ENCODE measurements around the gene CSF2RB.

CSF2RB gene

DNA sequence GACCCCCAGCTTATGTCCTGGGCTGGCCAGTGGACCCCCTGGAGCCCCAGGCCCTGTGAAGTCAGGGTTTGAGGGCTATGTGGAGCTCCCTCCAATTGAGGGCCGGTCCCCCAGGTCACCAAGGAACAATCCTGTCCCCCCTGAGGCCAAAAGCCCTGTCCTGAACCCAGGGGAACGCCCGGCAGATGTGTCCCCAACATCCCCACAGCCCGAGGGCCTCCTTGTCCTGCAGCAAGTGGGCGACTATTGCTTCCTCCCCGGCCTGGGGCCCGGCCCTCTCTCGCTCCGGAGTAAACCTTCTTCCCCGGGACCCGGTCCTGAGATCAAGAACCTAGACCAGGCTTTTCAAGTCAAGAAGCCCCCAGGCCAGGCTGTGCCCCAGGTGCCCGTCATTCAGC is 24.6 kb downstream of the CSF2RB start:
- DNase-seq = no peak

DNA sequence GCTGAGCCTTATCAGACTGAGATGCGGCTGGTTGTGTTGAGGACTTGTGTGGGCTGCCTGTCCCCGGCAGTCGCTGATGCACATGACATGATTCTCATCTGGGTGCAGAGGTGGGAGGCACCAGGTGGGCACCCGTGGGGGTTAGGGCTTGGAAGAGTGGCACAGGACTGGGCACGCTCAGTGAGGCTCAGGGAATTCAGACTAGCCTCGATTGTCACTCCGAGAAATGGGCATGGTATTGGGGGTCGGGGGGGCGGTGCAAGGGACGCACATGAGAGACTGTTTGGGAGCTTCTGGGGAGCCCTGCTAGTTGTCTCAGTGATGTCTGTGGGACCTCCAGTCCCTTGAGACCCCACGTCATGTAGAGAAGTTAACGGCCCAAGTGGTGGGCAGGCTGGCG is 25.5 kb downstream of the CSF2RB start:
- DNase-seq = no peak

DNA sequence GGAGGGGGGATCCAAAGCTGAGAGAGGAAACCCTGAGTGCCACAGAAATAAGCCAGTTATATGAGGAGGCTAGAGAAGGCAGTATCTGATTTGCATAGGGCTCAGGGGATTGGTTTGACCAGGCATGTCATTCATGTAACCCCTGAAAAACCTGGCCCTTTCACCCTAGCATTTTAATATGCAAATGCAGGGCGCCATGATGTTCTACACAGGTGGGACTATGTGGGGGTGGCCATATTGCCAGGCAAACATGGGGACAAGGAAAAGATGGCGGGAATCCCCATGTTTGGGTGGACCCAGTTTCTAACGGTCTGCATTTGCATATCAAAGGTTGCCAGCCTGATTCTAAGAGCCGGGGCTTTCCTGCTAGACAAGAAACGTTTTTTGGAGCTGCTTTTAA is 27.2 kb downstream of the CSF2RB start:
- no peak for DNase-seq

DNA sequence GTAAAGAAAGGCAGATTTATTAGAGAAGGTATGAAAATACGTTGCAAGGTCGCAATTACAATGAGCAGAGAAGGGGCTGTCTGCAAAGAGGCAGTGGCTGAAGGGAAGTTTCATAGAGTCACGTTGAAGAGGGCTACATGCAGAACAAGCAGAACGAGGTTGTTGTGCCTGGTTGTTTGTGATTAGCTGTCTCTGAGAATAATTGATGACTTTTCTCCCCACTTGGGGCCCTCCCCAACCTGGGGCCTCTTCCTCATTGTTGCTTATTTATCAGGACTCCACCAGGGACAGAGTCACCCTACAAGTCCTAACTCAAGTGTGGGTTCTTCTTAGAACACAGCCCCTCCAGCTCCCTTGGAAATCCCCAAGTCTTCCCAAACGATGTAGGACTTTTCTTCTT is 29.1 kb downstream of the CSF2RB start:
- no peak for DNase-seq

DNA sequence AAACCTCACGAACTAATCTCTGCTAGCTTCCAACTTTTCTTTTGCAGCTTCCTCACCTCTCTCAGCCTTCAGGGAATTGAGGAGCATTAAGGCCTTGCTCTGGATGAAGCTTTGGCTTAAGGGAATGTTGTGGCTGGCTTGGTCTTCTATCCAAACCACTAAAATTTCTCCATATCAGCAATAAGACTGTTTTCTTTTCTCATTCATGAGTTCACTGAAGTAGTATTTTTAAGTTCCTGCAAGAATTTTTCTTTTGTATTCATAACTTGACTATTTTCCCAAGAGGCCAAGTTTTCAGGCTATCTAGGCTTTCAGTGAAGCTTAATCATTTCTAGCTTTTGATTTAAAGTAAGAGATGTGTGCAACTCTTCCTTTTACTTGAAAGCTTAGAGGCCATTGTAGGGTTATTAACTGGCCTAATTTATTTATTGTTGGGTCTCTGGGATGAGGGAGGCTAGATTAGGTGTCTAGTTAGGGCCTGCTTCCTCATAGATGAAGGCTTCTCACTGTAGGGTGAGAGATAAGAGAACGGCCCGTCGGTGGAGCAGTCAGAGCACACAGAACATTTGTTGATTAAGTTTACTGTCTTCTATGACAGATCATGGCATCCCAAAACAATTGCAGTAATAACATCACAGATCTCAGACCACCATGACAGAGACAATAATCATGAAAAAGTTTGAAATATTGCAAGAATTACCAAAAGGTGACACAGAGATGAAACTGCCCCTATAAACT is 33.2 kb downstream of the CSF2RB start:
- no peak for DNase-seq

DNA sequence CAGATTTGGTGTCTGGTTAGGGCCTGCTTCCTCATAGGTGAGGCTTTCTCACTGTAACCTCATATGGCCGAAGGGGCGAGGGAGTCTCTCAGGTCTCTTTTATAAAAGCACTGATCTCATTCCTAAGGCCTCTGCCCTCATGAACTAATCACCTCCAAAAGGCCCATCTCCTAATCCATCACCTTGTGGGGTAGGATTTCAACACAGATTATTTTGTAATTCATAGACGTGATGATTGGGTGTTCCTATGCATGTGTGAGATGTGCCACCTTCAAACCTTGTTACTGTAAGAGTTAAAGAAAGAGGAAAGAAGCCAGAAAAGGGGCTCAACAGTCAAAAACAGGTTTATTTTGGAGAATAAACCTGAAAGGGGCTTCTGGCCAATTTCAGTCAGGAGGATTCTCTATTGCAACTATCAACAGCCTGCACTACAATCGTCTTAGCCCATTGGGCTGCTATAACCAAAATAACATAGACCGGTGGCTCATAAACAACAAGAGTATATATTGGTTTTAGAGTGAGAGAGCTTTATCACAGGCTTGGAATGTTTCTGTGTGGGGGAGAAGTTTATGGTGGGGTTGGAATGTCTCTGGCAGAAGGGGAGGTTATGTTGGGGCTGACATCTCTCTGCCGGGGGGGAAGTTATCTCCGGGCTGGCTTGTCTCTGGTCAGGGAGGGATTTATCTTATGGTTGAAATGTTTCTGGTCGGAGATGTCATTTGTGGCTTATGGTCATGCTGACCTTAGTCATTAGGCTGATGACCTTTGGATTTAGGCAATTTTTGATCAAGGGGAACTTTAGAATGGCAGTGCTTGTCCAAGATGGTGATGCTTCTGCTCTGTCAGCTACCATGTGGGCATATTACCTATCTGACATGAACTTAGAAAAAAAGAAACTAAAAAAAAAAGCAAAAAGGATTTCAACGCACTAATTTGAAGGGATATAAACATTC is 35.1 kb downstream of the CSF2RB start:
- no peak for DNase-seq

DNA sequence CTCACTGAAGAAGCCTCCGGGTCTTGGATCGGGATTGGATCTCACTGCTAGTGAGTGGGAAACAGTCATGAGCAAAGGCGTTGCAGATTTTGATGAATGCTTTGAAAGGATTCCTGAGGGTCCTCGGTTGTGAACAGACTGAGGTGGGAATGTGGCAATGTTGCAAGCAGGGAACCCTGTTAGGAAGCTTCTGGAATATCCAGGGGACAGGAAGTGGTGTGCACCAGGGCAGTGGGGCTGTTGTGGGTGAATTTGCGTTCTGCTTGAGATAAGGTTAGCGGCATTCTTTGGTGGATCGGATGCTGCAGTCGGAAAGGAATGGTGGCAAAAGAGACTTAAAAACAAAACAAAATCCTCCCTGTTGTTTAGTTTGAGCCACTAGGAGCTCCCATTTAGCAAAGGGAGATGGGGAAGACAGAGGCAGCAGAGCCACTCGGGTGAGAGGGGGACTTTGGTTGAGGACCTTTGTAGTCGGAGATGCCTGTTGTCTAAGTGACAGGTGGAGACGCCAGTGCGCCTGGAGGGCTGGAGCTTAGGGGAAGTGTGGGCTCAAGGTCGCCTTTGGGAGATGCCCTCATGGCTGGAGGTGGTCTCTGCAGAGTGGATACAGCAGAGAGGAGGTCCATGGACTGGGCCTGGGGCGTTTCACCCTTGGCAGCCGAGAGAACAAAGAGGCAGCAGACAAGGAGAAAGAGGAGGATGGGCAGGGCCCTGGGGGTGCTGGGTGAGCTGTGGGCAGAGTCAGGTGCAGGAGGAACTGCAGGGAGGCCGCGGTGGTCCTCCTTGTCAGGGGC is 37.6 kb downstream of the CSF2RB start:
- DNase-seq = no peak

DNA sequence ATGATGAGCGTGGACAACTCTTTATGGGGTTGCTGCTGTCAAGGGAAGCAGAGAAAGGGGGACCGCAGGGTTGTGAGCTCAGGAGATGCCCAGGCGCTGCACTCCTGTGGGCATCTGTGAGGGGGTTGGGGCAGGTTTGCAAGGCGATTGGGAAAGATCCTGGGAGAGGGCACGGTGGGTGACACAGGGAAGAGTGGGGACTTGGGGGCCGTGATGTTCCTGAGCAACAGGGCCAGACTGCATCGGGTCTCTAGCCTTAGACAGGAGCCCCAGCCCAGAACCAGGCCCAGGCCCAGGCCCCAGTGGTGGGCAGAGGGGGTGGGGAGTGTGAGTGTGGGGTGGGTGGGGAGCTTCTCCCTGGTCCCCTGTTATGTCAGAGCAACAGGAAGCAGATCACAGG is 38.3 kb downstream of the CSF2RB start:
- DNase-seq = no peak

DNA sequence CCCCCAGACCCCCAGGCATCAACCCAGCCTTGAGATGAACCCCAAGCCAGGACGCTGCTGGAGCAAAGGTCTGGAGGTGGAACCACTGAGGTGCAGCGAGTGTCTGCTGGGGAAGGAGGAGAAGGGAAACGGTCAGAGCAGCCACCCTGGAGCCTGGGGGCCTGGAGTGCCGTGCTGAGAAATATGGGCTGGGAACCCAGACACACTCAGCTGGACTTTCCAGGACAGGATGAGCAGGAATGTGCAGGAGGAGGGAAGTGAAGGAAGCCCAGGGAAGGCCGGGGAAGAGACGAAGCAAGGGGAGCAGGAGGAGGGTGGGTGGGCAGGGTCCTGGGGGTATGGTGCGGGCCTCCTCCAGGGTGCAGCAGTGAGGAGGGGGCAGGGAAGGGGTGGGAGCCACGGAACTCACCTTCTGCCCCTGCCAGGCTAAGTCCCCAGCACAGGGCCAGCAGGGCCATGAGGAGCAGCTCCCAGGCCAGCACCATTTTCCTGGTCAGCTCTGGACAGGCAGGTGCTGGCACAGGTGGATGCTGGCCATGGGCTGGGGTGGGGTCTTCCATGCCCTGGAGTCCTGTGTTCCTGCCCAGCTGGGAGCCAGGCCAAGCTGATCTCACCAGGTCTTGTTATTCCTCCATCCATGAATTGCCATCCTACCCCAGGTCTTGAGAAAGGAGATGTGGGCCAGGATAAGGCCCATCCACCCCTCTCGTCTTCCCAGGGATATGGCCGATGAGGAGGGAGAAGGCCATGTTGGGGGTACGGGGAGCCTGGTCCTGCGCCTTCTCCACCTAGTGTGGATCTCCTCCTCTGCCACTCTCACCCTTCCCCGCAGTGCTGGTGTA is 40.0 kb downstream of the CSF2RB start:
- DNase-seq = no peak

DNA sequence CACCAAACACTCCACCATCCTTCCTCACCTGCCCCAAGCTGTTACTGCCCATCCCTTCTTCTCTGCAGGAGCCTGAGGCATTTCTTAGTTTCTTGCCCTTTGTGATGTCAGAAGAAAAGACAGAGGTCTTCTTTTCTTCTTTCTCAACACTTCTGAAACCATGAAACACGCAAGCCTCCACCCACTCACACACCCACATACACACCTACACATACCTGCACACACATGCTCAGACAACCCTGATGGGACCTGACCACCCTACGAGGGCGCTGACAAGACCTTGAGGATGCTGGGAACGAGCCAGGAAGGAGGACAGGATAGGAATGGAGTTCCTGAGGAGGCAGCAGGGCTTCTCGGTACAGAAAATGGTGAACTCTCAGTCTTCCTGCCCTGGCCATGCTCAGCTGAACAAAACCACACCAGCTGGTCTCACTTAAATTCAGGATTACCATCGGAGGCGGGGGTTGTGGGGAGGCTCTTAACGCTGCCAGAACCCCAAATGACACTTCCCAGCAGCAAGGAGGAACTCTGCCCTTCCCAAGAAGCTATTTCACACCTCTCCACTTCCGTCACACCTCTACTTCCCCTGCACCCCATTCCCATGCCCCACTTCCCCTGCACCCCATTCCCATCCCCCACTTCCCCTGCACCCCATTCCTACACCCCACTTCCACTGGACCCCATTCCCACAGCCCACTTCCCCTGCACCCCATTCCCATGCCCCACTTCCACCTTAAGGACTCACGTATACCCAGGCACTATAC is 41.0 kb downstream of the CSF2RB start:
- DNase-seq = no peak

DNA sequence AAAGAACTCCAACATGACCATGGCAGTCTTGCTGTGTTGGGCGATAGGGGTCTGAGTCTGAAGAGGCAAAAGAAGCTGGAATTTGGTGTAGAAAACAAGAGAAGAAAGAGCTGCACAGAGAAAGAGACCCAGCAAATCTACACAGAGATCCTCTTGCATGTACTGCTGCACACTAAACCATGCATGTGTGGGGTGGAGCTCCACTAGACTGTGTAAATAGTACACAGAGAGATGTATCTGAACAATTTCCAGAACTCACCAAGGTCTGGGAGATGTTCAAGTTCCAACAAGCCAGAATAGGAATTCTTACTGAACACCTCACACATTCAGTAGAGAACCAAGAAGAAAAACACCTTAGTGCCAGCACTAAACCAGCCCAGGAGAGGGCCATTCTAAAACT is 42.3 kb downstream of the CSF2RB start:
- no peak for DNase-seq

DNA sequence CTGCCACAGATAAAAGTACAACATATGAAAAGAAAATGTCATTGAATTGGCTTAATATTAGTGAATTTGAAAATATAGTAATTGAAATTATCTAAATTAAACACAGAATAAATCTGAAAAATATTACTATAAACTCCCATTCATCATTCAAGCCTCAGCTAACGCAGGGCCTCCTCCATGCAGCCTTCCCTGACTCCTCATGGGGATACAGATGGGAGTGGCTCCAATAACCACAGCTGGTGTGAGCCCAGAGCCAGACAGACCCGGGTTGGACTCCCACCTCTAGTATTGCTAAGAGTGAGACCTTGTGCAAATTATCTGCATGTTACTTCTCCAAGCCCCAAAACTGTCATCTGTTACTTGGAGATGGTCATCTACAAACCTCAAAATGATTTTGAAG is 44.9 kb downstream of the CSF2RB start:
- no peak for DNase-seq

DNA sequence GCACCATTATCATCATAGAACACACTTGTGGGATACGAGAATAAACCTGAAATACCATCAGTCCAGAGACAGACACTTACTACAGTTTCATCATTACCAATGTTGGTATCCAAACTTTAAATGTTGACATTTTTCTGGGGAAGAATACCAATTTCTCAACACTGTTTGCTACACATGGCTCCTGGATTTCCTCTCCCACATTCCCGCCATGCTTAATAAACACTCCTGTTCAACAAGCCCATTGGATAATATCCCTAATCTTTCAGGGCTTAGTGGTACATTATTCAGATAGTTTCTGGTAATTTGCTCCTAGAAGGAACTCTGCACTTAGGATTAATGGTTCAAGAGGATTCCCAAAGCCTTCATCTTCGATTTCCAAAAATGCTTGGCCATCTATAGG is 48.2 kb downstream of the CSF2RB start:
- no peak for DNase-seq

DNA sequence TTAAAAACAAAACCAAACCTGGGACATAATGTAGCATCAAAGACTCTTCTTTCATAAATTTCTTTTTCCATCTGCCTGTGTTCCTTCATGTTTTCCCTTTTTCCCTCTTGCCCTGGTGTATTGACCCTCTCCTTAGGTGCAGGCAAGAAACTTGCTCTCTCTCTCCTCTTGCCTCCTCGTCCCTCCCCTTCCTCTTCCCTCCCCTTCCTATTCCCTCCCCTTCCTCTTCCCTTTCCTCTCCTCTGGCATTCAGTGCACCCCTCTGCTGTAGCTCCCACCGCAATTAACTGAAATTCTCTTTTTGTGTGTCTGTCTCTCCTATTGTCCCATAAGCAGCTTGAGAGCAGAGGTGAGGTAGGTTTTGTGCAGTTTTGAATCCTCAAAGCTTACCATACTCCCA is 49.9 kb downstream of the CSF2RB start:
- no peak for DNase-seq

DNA sequence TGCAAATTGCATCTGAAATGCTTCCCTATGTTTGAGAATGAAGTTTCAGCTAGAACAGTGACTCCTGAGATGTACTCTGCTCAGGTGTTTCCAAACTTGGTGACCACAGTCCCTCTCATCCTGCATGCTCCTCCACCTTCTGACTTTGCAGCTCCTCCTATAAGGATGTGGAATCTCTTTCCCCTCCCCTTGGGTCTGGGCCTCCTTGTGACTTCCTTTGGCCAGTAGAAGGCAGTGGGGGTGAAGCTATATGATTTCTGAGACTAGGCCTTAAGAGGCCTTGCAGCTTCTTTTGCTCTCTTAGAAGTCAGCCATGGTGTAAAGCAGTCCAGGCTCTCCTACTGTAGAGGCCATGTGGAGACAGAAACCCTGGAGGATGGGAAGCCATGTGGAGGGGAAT is 50.7 kb downstream of the CSF2RB start:
- DNase-seq = no peak

DNA sequence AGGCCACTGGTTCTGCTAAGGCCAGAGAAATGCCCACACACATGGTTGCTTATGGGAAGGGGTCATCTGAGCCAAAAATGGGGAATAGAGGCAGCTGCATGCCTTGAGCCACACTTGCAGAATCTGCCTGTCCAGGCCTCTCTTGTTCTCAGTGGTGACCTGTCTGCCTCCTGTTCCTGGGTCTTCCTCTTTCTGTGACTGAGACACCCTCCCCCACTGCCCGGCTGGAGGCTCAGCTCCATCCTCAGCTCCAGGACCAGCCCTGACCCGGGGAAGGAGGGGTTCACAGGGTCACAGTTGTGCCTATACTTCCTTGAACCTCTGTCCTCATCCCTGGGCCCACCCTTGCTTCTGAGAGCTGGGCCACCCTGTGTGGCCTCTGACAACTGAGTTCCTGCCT is 52.3 kb downstream of the CSF2RB start:
- no peak for DNase-seq

DNA sequence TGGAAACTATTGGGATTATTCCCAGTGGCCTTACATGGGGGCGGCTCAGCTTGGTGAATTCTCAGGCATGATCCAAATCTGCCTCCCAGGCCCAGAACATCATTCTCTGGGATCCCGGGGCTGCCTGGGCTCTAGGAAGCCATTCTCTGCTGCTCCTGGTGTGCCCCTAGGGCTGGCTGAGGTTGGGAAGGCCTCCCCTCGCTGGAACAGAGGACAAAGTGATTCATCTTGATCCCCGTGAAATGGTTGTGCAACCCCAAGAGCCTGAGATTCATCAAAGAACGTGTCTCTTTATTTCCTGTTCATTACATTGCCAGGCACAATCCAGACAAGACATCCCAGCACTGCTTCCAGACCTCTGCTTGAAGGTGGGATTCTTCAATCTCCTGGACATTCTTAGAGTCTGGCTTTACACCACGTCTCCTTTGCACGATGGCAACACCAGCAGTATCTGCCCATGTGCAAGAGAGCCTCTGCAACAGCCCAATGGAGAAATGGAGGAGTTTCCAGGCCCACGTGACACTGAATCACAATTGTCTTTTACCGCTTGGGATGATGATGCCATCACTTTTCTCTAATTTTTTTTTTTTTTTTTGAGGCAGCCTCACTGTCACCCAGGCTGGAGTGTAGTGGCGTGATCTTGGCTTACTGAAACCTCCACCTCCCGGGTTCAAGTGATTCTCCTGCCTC is 53.6 kb downstream of the CSF2RB start:
- no peak for DNase-seq

DNA sequence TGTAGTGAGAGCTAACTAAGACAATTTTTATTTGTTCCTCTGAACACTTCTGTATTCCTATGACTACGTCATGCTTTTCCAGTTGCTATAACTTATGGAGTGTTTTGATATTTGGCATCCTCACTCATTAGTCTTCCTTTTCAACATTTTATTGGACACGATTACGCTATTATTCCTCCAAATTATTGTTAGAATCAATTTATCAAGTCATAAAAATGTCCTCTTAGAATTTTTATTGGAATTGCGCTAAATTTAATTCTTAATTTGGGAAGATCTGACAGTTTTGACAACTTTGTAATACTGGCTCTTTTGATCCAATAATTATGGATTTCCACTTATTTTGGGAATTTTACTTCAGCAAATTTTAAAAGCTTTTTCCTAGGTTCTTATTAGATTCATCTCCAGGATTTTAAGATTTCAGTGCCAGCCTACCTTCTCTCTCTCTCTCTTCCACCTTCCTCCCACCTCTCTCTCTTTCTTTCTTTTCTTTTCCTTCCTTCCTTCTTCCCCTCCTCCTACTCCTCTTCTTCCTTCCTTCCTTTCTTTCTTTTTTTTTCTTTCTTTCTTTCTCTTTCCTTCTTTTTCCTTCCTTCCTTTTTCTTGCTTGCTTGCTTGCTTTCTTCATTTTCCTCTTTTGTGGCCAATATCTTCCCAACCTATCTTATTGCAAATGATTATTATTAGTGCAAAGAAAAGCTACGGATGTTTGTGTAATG is 55.0 kb downstream of the CSF2RB start:
- DNase-seq = no peak

DNA sequence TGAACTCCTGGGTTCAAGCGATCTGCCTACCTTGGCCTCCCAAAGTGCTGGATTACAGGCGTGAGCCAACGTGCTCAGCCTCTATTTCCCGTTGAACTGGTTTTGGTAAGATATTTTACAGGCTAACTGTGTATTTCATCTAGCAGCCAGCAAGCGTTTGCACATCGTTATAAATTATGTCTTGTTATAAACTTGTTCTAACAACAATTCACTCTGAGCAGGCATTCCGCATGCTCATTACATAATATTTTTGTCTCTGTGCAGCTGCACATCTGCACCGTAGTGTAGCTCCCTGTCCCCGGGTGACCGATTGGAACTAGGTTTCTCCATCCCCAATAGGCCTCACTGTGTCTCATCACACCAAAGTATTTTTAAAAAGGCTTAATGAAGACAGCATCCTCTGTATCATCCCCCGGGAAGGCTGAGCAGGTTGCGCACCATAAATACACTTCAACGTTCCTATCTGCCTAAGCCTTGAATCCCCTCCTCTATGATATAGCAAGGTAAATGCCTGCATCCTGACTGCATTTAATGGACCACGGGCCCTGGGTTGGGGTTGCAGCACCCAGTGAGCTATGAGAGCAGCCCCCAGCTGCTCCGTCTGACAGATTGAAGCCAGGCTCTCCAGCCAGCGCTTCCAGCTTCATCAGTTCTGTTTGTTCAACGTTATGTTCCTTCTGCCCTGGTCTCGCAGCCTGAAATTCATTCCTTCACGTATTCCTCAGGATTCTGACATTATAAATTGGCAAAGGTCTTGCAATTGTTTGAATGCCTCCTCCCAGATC is 58.1 kb downstream of the CSF2RB start:
- no peak for DNase-seq

DNA sequence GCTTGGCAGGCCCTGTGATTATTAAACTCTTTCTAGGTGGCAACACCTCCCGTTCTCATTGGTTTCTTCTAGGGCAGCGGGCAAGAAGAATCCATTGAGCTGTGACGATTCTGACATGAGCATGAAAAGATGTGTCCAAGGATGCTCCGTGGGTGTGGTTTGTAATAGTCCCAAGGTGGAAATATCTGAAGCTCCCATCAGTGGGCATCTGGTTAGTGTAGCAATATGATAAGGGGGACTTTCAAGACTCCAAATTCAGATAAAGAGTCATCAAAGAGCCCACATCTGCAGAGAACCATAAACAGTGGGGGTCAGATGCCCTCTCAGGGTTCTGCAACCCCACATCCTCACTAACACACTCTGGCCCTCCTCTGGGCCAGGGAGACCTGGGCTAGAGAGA is 63.2 kb downstream of the CSF2RB start:
- DNase-seq = no peak

Measured in NCI-H1105 (cell line).